B cell (primary cell): ENCODE results near the gene CEBPB. TPM values are rescaled to one million over a fixed set of nuclear protein-coding genes. Genes with fewer than 3 reads are reported as not detected.

Source experiments
- ATAC-seq: fragments of 200-7000 bp; cut with Tn5 transposase; one replicate; pipeline ENCODE4 v1.10.0; 2021; ENCODE audit warnings: low read depth, mild to moderate bottlenecking, moderate number of reproducible peaks, moderate library complexity
- CTCF ChIA-PET: fragments of 350-600 bp; sonication (Branson Sonifier 250); formaldehyde crosslinking; loops from one replicate; lab custom pipeline; 2021; ENCODE audit warnings: antibody characterized with exemption, inconsistent platforms; lab: Charles Lee
- POLR2A ChIA-PET: fragments of 350-600 bp; sonication (Branson Sonifier 250); formaldehyde crosslinking; loops from one replicate; lab custom pipeline; 2021; ENCODE audit warnings: antibody characterized with exemption; lab: Charles Lee
- DNase-seq: peaks from one replicate; pipeline ENCODE4 v3.0.0; 2013
- H2AFZ ChIP-seq: 2 replicates; pipeline ENCODE4 v1.6.1; 2012; ENCODE audit warnings: mild to moderate bottlenecking, low read depth, low read length; ENCODE audit not compliant: insufficient read depth, poor library complexity, severe bottlenecking
- H3K27ac ChIP-seq, 2 donors: 1 replicate in 1 of 2; 2 replicates in 1 of 2; pipeline ENCODE4 v1.5.1; 2012 to 2013; ENCODE audit warnings: low read length in 2 of 2, mild to moderate bottlenecking in 2 of 2, moderate library complexity in 1 of 2
- H3K27me3 ChIP-seq, 4 experiments: fragments of 200-600 bp in 1 of 4; sonication (generic) in 1 of 4; replicated peaks in 1 of 4; 1 replicate in 2 of 4; 2 replicates in 2 of 4; pipeline versions ENCODE4 v1.6.1 to v1.7.0; 2013 to 2016; ENCODE audit warnings: low read length in 3 of 4, mild to moderate bottlenecking in 2 of 4, mixed read lengths in 1 of 4, moderate library complexity in 1 of 4; ENCODE audit not compliant: insufficient read depth in 4 of 4, control insufficient read depth in 3 of 4; ENCODE audit errors: control extremely low read depth in 1 of 4
- H3K36me3 ChIP-seq, 2 experiments: replicated peaks in 1 of 2; 1 replicate in 1 of 2; 2 replicates in 1 of 2; pipeline versions ENCODE4 v1.6.1 to v1.7.1; 2013; ENCODE audit warnings: low read length in 1 of 2; ENCODE audit not compliant: insufficient read depth in 2 of 2, control insufficient read depth in 1 of 2; ENCODE audit errors: control extremely low read depth in 1 of 2, extremely low read depth in 1 of 2
- H3K4me1 ChIP-seq, 2 donors: fragments of 200-600 bp in 1 of 2; sonication (generic) in 1 of 2; 1 replicate in 1 of 2; 2 replicates in 1 of 2; pipeline versions ENCODE4 v1.5.1 to v1.6.1; 2013 to 2017; ENCODE audit warnings: low read length in 2 of 2; ENCODE audit not compliant: control insufficient read depth in 2 of 2, insufficient read depth in 2 of 2
- H3K4me2 ChIP-seq: replicated peaks from 2 replicates; pipeline ENCODE3; 2012; ENCODE audit warnings: mild to moderate bottlenecking, low read depth, low read length; ENCODE audit not compliant: poor library complexity, severe bottlenecking
- H3K4me3 ChIP-seq, 5 experiments: fragments of 200-600 bp in 1 of 5; sonication (generic) in 1 of 5; 1 replicate in 3 of 5; 2 replicates in 2 of 5; pipeline versions ENCODE4 v1.5.1 to v1.7.0; 2011 to 2016; ENCODE audit warnings: low read length in 4 of 5, mild to moderate bottlenecking in 4 of 5, low read depth in 2 of 5, control low read depth in 1 of 5, moderate library complexity in 1 of 5; ENCODE audit not compliant: insufficient read depth in 1 of 5; ENCODE audit errors: control extremely low read depth in 1 of 5, extremely low read depth in 1 of 5
- H3K79me2 ChIP-seq: fragments of 200-600 bp; sonication (generic); one replicate; pipeline ENCODE4 v1.6.0; 2016; ENCODE audit warnings: low read length; ENCODE audit not compliant: control insufficient read depth, insufficient read depth
- H3K9ac ChIP-seq: fragments of 200-600 bp; sonication (generic); 2 replicates; pipeline ENCODE4 v1.6.1; 2017; ENCODE audit warnings: mild to moderate bottlenecking, low read length, moderate library complexity
- H3K9me3 ChIP-seq, 3 donors: one replicate each; pipeline versions ENCODE4 v1.6.1 to v1.7.1; 2013; ENCODE audit warnings: low read length in 2 of 3; ENCODE audit not compliant: control insufficient read depth in 2 of 3, insufficient read depth in 1 of 3; ENCODE audit errors: control extremely low read depth in 1 of 3
- H4K20me1 ChIP-seq: 2 replicates; pipeline ENCODE4 v1.6.0; 2012; ENCODE audit warnings: mild to moderate bottlenecking, low read length; ENCODE audit not compliant: insufficient read depth, control insufficient read depth, poor library complexity, severe bottlenecking
- H3K27ac Mint-ChIP-seq: one replicate; pipeline ENCODE4 v1.8.0; 2021; ENCODE audit warnings: mixed read lengths
- H3K27me3 Mint-ChIP-seq: one replicate; pipeline ENCODE4 v1.8.0; 2021; ENCODE audit warnings: mixed read lengths
- H3K4me1 Mint-ChIP-seq: one replicate; pipeline ENCODE4 v1.8.0; 2021; ENCODE audit warnings: mixed read lengths
- H3K4me3 Mint-ChIP-seq: one replicate; pipeline ENCODE4 v1.8.0; 2021; ENCODE audit warnings: mixed read lengths
- H3K9me3 Mint-ChIP-seq: one replicate; pipeline ENCODE4 v1.8.0; 2022; ENCODE audit warnings: mixed read lengths; ENCODE audit not compliant: insufficient read depth
- EZH2 ChIP-seq: IDR thresholded peaks from 2 replicates; pipeline ENCODE4 v1.6.1; 2012; ENCODE audit warnings: borderline replicate concordance, low read depth, mild to moderate bottlenecking, moderate library complexity, low read length; ENCODE audit not compliant: insufficient read depth, poor library complexity, severe bottlenecking
- WGBS: methylation state at CpG from one replicate; pipeline ENCODE4 v1.1.5; 2013; ENCODE audit warnings: missing lambda C conversion rate; ENCODE audit not compliant: insufficient coverage; 5-methylcytosine and 5-hydroxymethylcytosine counted together
- intact Hi-C: fragments of 100-400 bp; cut with micrococcal nuclease; formaldehyde crosslinking; loops from one replicate; pipeline ENCODE4 v1.10.0; 2022
- polyA plus RNA-seq: library from polyadenylated mRNA; depleted of rRNA; stranded (reverse); fragments of >200 nt; gene quantifications from 2 replicates; pipeline ENCODE4 v1.2.3, GENCODE V29; 2012
- total RNA-seq, 2 donors: library from RNA; stranded (reverse); fragments of 120-200 nt in 1 of 2; gene quantifications; 1 replicate in 1 of 2; 2 replicates in 1 of 2; pipeline versions ENCODE4 v1.2.3 to v1.2.4, GENCODE V29; 2013 to 2022
- TF ChIP-seq, protein P1 (sequence below): fragments of 200-600 bp; IDR thresholded peaks from one replicate; pipeline ENCODE4 v1.8.0; 2022; ENCODE audit warnings: antibody characterized with exemption, mild to moderate bottlenecking

CEBPB gene
- total and polyA plus RNA-seq, 2 donors (not counting 1 experiment from before 2014, with no cell fraction given), result 25.8 to 28.7 TPM

DNA sequence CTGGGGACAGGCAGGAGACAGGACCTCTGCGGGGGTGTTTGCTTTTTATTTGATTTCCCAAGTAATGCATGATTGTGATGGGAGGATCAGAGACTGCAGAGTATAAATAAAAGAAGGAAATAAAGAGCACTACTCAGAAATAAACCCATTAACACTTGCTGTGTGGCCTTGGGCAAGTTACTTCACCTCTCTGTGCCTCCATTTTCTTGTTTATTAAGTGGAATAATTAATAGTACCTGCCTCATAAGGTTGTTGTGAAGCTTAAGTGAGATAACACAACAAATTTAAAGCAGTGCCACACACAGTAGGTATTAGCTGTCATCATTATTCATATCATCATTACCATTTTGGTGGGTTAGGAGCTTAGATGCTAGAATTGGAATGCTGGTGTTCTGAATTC, 8.1 kb downstream of the CEBPB start:
- CTCF ChIA-PET, result no interaction called here
- no peak overlapping the region for H3K4me3 Mint-ChIP-seq

DNA sequence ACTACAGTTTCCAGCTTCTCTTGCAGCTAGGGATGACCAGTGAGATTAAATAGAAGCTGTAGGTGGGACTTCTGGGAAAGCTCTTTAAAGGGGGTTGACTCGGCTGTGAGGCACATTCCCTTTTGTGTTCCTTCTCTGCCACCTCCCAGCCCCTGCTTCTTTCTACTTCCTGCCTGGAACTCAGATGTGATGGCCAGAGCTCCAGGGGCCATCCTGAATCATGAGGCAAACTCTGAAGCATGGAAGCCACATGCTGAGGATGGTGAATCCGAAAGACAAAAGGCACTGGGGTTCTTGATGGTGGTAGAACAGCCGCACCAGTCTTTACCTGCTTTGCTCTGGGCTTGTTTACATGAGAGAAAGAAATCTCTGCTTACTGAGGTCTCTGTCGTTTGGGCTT, 9.1 kb downstream of the CEBPB start:
- H3K4me3 ChIP-seq, result no peak overlapping the region
- WGBS, result 94% methylated on average over 3 of the region's 4 CpGs
- Mint-ChIP-seq H3K27ac (no peak overlapping the region), H3K27me3 (peaks cover 4% of the 10 kb centered on the region), H3K9me3 (peaks cover 10% of the 10 kb centered on the region), H3K4me3 (no peak overlapping the region), H3K4me1 (peaks cover 2% of the 10 kb centered on the region)
- no peak overlapping the region for H3K27ac ChIP-seq
- no peak for DNase-seq
- ATAC-seq, result no peak
- H3K4me1 ChIP-seq, result no peaks in the 10 kb centered on the region
- TF ChIP-seq, protein P1, sequence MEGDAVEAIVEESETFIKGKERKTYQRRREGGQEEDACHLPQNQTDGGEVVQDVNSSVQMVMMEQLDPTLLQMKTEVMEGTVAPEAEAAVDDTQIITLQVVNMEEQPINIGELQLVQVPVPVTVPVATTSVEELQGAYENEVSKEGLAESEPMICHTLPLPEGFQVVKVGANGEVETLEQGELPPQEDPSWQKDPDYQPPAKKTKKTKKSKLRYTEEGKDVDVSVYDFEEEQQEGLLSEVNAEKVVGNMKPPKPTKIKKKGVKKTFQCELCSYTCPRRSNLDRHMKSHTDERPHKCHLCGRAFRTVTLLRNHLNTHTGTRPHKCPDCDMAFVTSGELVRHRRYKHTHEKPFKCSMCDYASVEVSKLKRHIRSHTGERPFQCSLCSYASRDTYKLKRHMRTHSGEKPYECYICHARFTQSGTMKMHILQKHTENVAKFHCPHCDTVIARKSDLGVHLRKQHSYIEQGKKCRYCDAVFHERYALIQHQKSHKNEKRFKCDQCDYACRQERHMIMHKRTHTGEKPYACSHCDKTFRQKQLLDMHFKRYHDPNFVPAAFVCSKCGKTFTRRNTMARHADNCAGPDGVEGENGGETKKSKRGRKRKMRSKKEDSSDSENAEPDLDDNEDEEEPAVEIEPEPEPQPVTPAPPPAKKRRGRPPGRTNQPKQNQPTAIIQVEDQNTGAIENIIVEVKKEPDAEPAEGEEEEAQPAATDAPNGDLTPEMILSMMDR, result no peak
- TF ChIP-seq EZH2, result no peak
- H4K20me1 ChIP-seq, result peaks cover 9% of the 10 kb centered on the region
- no peak overlapping the region for H3K4me2 ChIP-seq
- H3K27me3 ChIP-seq, result no peaks in the 10 kb centered on the region
- H3K79me2 ChIP-seq, result peaks cover 6% of the 10 kb centered on the region
- H3K9me3 ChIP-seq, result peaks cover 0 to 12% (median 6%) of the 10 kb centered on the region in 3 donors
- no peak overlapping the region for H2AFZ ChIP-seq
- POLR2A ChIA-PET, result no interaction called here
- H3K36me3 ChIP-seq, result peaks cover 0 to 1% of the 10 kb centered on the region in 2 experiments
- CTCF ChIA-PET, result no interaction called here
- H3K9ac ChIP-seq, result no peak overlapping the region
- intact Hi-C loops, result no loop called here

More for the DNA sequence above, 8.1 kb downstream of the CEBPB start:
- no peaks in the 10 kb centered on the region for H3K27me3 ChIP-seq
- Mint-ChIP-seq H3K27ac (no peak overlapping the region), H3K4me1 (peaks cover 2% of the 10 kb centered on the region), H3K27me3 (no peaks in the 10 kb centered on the region), H3K9me3 (peaks cover 5% of the 10 kb centered on the region)
- H4K20me1 ChIP-seq, result peaks cover 19% of the 10 kb centered on the region
- ATAC-seq, result no peak
- no peak overlapping the region for H2AFZ ChIP-seq
- WGBS, result no CpG with 5 or more reads among the region's 1 CpG
- peaks cover 16% of the 10 kb centered on the region for H3K79me2 ChIP-seq
- H3K27ac ChIP-seq, result no peak overlapping the region
- DNase-seq, result no peak
- no peak overlapping the region for H3K4me3 ChIP-seq
- no peak overlapping the region for H3K9ac ChIP-seq
- peaks cover 0 to 7% (median under 1%) of the 10 kb centered on the region in 3 donors for H3K9me3 ChIP-seq
- POLR2A ChIA-PET, result interaction anchor here (0.7 kb wide), 1 partner anchor 427 kb away, joined by 3 read pairs; no protein-coding TSS in a partner anchor
- H3K36me3 ChIP-seq, result peaks cover 4 to 5% of the 10 kb centered on the region in 2 experiments
- no peak for TF ChIP-seq EZH2
- TF ChIP-seq, protein P1, result no peak
- intact Hi-C loops, result no loop called here
- peaks cover 2 to 3% of the 10 kb centered on the region in 2 donors for H3K4me1 ChIP-seq
- no peak overlapping the region for H3K4me2 ChIP-seq
